Measurements from ENCODE around the gene CRADD.

GRCh38 chr12:93839064-93839463 is 161.9 kb downstream of the CRADD start:
- TF ChIP-seq, protein P1, sequence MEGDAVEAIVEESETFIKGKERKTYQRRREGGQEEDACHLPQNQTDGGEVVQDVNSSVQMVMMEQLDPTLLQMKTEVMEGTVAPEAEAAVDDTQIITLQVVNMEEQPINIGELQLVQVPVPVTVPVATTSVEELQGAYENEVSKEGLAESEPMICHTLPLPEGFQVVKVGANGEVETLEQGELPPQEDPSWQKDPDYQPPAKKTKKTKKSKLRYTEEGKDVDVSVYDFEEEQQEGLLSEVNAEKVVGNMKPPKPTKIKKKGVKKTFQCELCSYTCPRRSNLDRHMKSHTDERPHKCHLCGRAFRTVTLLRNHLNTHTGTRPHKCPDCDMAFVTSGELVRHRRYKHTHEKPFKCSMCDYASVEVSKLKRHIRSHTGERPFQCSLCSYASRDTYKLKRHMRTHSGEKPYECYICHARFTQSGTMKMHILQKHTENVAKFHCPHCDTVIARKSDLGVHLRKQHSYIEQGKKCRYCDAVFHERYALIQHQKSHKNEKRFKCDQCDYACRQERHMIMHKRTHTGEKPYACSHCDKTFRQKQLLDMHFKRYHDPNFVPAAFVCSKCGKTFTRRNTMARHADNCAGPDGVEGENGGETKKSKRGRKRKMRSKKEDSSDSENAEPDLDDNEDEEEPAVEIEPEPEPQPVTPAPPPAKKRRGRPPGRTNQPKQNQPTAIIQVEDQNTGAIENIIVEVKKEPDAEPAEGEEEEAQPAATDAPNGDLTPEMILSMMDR (conservative IDR thresholded peaks at IDR 0.05; ENCODE audit: low read depth, low read length): 0 out of 2 replicates have a peak, but pooled peaks have one; percentile 16
- TF ChIP-seq POLR2A (IDR thresholded peaks at IDR 0.05; ENCODE audit: low read depth, low read length) (no peak), MXI1 (IDR thresholded peaks at IDR 0.05; ENCODE audit: borderline replicate concordance, low read depth, low read length) (no peak), USF2 (IDR thresholded peaks at IDR 0.05; ENCODE audit: low read depth, low read length) (no peak), RAD21 (IDR thresholded peaks at IDR 0.05; ENCODE audit: low read length) (no peak), MAFK (IDR thresholded peaks at IDR 0.05; ENCODE audit: low read depth, low read length) (no peak), FOS (IDR thresholded peaks at IDR 0.05; ENCODE audit: low read depth, low read length) (no peak), RCOR1 (IDR thresholded peaks at IDR 0.05; ENCODE audit: insufficient replicate concordance, low read length) (no peak), CEBPB (IDR thresholded peaks at IDR 0.05; ENCODE audit: low read depth, low read length) (no peak), CHD1 (IDR thresholded peaks at IDR 0.05; ENCODE audit: low read depth, low read length) (no peak)

Data from IMR-90 (cell line).